Ascending aorta (tissue), 1 donor: ENCODE results near the gene HEPACAM. TPM values are rescaled to one million over a fixed set of nuclear protein-coding genes. Genes with fewer than 3 reads are reported as not detected.

ENCODE experiments used
- total RNA-seq: library from RNA; depleted of rRNA; stranded (reverse); fragments of >200 nt; gene quantifications from one replicate; pipeline ENCODE4 v1.1.0, GENCODE V29; 2016

Gene HEPACAM
- total RNA-seq, 1 donor from 2014 or later = not detected

Other genes starting within 250 kb of the HEPACAM start
- 5.3 TPM for gene NRGN, start 196.1 kb downstream of the HEPACAM start, total RNA-seq
- gene VSIG2, start 183.8 kb downstream of the HEPACAM start, total RNA-seq = not detected
- gene ESAM, start 173.8 kb downstream of the HEPACAM start, total RNA-seq = 257 TPM
- gene MSANTD2, start 135.6 kb downstream of the HEPACAM start, total RNA-seq = 21.4 TPM
- gene ROBO3, start 70.6 kb downstream of the HEPACAM start, total RNA-seq = 37.5 TPM
- 51.5 TPM for gene ROBO4, start 38.2 kb downstream of the HEPACAM start, total RNA-seq
- not detected for gene HEPN1, start 16.8 kb downstream of the HEPACAM start, total RNA-seq
- gene CCDC15, start 18.2 kb upstream of the HEPACAM start, total RNA-seq = not detected
- gene SLC37A2, start 127.3 kb upstream of the HEPACAM start, total RNA-seq = 1.5 TPM
- gene TMEM218, start 175.6 kb upstream of the HEPACAM start, total RNA-seq = 0.64 TPM
- 12.1 TPM for gene PKNOX2, start 228.7 kb upstream of the HEPACAM start, total RNA-seq